Cardiac muscle cell (in vitro differentiated cells and primary cell): ENCODE data around the gene WWP2. TPM values are rescaled to one million over a fixed set of nuclear protein-coding genes. Genes with fewer than 3 reads are reported as not detected.

ENCODE experiments used
- DNase-seq, 2 donors: peaks; one replicate each; pipeline versions ENCODE4 v3.0.0 to v3.0.0-alpha.2; 2010 to 2017; ENCODE audit warnings: low read depth in 1 of 2, low spot score in 1 of 2
- H3K27ac ChIP-seq: fragments of 200-600 bp; sonication (generic); 2 replicates; pipeline ENCODE4 v1.5.1; 2016
- H3K27me3 ChIP-seq: fragments of 200-600 bp; sonication (generic); 2 replicates; pipeline ENCODE4 v1.6.0; 2016; ENCODE audit warnings: control low read depth
- H3K36me3 ChIP-seq: fragments of 200-600 bp; sonication (generic); 2 replicates; pipeline ENCODE4 v1.5.1; 2016; ENCODE audit warnings: control low read depth
- H3K4me1 ChIP-seq: fragments of 200-600 bp; sonication (generic); 2 replicates; pipeline ENCODE4 v1.8.1; 2017; ENCODE audit warnings: low read depth, mild to moderate bottlenecking, mixed run types
- H3K4me3 ChIP-seq: fragments of 200-600 bp; sonication (generic); 2 replicates; pipeline ENCODE4 v1.5.1; 2016; ENCODE audit warnings: mild to moderate bottlenecking
- H3K9me3 ChIP-seq: fragments of 200-600 bp; sonication (generic); 2 replicates; pipeline ENCODE4 v1.5.1; 2017; ENCODE audit warnings: low read depth, mild to moderate bottlenecking, control low read depth
- CTCF ChIP-seq: IDR thresholded peaks from 2 replicates; pipeline ENCODE4 v1.5.1; 2012; ENCODE audit warnings: low read depth, mild to moderate bottlenecking, low read length
- polyA plus RNA-seq: library from polyadenylated mRNA; unstranded; fragments of >200 nt; fragmentation: Nextera tagmentation; extraction: Ambion mirVana; gene quantifications from 2 replicates; pipeline ENCODE4 v1.2.1, GENCODE V29; 2016
- total RNA-seq: library from RNA; depleted of rRNA; stranded (reverse); fragments of >200 nt; gene quantifications from 2 replicates; pipeline ENCODE4 v1.2.3, GENCODE V29; 2016

The WWP2 gene
- total and polyA plus RNA-seq, 2 experiments from 2014 or later: 21.3 to 27.8 TPM

GRCh38 chr16:69937465-69937951 is 175.4 kb downstream of the WWP2 start:
- H3K27me3 ChIP-seq: no peaks in the 10 kb centered on the region
- no peak for DNase-seq
- peak; percentile 31 for TF ChIP-seq CTCF
- no peak overlapping the region for H3K27ac ChIP-seq
- H3K36me3 ChIP-seq: peaks cover 4% of the 10 kb centered on the region
- no peak overlapping the region for H3K4me3 ChIP-seq
- no peaks in the 10 kb centered on the region for H3K9me3 ChIP-seq
- no peaks in the 10 kb centered on the region for H3K4me1 ChIP-seq

GRCh38 chr16:69938981-69939820 is 177.1 kb downstream of the WWP2 start:
- no peak for TF ChIP-seq CTCF
- Histone ChIP-seq H3K36me3 (peaks cover 4% of the 10 kb centered on the region), H3K4me3 (no peak overlapping the region), H3K27me3 (no peaks in the 10 kb centered on the region), H3K9me3 (no peaks in the 10 kb centered on the region), H3K4me1 (no peaks in the 10 kb centered on the region), H3K27ac (no peak overlapping the region)
- no peak for DNase-seq

GRCh38 chr16:69939821-69940585 is 177.9 kb downstream of the WWP2 start:
- no peak for TF ChIP-seq CTCF
- H3K27ac ChIP-seq: no peak overlapping the region
- H3K4me3 ChIP-seq: no peak overlapping the region
- H3K36me3 ChIP-seq: peaks cover 4% of the 10 kb centered on the region
- DNase-seq: no peak
- H3K9me3 ChIP-seq: no peaks in the 10 kb centered on the region
- no peaks in the 10 kb centered on the region for H3K4me1 ChIP-seq
- no peaks in the 10 kb centered on the region for H3K27me3 ChIP-seq

- DNase-seq: no peak
- no peak for TF ChIP-seq CTCF
- Histone ChIP-seq H3K4me1 (no peaks in the 10 kb centered on the region), H3K9me3 (no peaks in the 10 kb centered on the region), H3K27ac (no peak overlapping the region), H3K4me3 (no peak overlapping the region), H3K36me3 (peaks cover 4% of the 10 kb centered on the region), H3K27me3 (no peaks in the 10 kb centered on the region)
Observed at GRCh38 chr16:69940676-69941075, 178.5 kb downstream of the WWP2 start.

GRCh38 chr16:69941251-69942098 is 179.3 kb downstream of the WWP2 start:
- Histone ChIP-seq H3K27me3 (no peaks in the 10 kb centered on the region), H3K27ac (peak overlapping the region; percentile 10), H3K4me1 (no peaks in the 10 kb centered on the region), H3K4me3 (no peak overlapping the region), H3K36me3 (peaks cover 4% of the 10 kb centered on the region), H3K9me3 (no peaks in the 10 kb centered on the region)
- TF ChIP-seq CTCF: no peak
- peak in 1 of 2 donors; percentile 48 for DNase-seq
